ENCODE measurements around the gene POLR1E.
A peak's percentile ranks its signal among the peaks of the same experiment; 100 is the strongest.

POLR1E gene, protein sequence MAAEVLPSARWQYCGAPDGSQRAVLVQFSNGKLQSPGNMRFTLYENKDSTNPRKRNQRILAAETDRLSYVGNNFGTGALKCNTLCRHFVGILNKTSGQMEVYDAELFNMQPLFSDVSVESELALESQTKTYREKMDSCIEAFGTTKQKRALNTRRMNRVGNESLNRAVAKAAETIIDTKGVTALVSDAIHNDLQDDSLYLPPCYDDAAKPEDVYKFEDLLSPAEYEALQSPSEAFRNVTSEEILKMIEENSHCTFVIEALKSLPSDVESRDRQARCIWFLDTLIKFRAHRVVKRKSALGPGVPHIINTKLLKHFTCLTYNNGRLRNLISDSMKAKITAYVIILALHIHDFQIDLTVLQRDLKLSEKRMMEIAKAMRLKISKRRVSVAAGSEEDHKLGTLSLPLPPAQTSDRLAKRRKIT

DNA sequence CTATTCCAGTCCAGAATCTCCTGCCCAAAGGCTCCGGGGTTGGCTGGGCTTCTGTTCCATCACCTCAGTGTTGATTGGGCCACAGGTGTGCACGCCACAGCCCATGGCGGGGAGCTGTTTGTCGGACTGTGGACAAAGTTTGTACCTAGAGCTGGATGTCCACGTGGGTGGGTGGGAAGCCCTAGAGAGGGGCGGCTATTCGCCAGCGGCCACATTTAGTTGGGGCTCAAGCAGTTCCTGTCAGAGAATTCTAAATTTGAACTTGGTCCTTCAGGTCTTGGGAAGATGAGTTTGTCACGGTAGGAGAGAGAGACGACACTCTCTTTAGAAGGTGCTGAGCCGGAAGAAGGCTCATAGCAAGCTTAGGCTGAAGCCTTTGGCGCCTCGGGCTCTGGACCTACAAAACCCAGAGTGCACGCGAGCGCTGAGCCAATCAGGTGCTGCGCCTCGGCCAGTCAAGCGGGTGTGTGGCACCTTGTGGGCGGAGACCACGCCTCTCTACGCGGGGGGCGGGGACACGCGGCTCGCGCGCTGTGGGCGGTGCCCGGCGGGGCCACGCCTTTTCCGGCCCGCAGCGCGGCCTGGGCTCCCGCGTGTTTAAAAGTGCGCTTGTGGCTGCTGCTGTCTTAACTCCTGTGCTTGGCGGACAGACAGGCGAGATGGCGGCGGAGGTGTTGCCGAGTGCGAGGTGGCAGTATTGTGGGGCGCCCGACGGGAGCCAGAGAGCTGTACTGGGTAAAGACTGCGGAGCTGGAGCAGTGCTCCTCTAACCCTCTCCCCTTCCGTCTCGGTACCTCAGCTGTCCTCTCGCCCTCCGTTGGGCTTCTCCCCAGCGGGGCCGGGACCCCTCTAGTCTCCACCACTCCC, at the start of gene POLR1E:
Gene POLR1E, plus strand, starts transcription at position 560 of the 867 bp plus-strand sequence. Its CDS starts 100 bp downstream, at position 660.
- H3K36me3 Mint-ChIP-seq: peaks cover 14% of the 10 kb centered on the region

GRCh38 chr9:37436540-37436939, 49.2 kb upstream of the POLR1E start:
- peaks cover 19% of the 10 kb centered on the region for H3K4me1 Mint-ChIP-seq
- no peaks in the 10 kb centered on the region for H3K9me3 Mint-ChIP-seq
- H3K27me3 Mint-ChIP-seq: no peaks in the 10 kb centered on the region
- peaks cover 55% of the 10 kb centered on the region for H3K36me3 Mint-ChIP-seq
- no peak overlapping the region for H3K27ac Mint-ChIP-seq
- H3K4me3 Mint-ChIP-seq: no peak overlapping the region
- ATAC-seq: no peak

More for the DNA sequence above, at the start of gene POLR1E:
- Mint-ChIP-seq H3K27me3 (peaks cover 9% of the 10 kb centered on the region), H3K4me3 (peak within 1 kb of the TSS; percentile 98), H3K27ac (peak within 1 kb of the TSS; percentile 92), H3K4me1 (peaks cover 48% of the 10 kb centered on the region), H3K9me3 (no peaks in the 10 kb centered on the region)
- ATAC-seq: peak; percentile 99

DNA sequence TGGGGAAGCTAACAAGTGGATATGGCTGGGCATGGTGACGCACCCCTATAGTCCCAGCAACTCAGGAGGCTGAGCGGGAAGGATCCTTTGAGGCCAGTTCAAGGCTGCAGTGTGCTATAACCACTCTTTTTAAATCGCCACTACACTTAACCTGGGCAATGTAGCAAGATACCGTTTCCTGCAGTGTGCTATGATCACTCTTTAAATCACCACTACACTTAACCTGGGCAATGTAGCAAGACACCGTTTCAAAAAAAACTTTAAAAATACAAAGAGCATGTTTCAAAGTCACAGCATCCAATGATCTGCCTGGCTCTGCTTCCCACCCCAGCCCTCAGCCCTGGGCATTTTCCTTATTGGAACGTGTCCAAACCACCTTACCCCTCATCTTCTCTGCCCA, 48.7 kb upstream of the POLR1E start:
- H3K9me3 Mint-ChIP-seq: no peaks in the 10 kb centered on the region
- H3K4me3 Mint-ChIP-seq: no peak overlapping the region
- H3K27me3 Mint-ChIP-seq: no peaks in the 10 kb centered on the region
- ATAC-seq: no peak
- H3K36me3 Mint-ChIP-seq: peaks cover 59% of the 10 kb centered on the region
- H3K27ac Mint-ChIP-seq: no peak overlapping the region
- peaks cover 19% of the 10 kb centered on the region for H3K4me1 Mint-ChIP-seq

DNA sequence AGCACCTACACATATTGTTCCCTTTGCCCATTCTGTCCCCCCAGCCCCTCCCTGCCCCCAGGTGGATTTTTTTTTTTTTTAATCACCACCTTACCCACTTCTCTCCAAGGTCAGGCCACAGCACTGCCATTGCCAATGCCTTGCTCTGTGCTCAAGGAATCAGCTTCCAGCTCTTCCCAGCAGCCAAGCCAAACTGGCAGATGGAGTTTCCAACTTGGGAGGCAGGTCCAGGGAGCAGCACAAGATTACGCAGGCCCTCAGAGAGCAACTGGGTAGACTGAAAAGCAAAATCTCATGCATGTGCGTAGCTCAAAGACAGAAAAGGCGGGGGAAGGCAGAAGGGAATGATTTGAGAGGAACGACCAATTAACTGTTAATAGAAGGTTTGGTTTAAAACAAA, 48.1 kb upstream of the POLR1E start:
- no peak overlapping the region for H3K4me3 Mint-ChIP-seq
- no peak overlapping the region for H3K27ac Mint-ChIP-seq
- ATAC-seq: no peak
- H3K27me3 Mint-ChIP-seq: no peaks in the 10 kb centered on the region
- H3K9me3 Mint-ChIP-seq: no peaks in the 10 kb centered on the region
- H3K36me3 Mint-ChIP-seq: peaks cover 63% of the 10 kb centered on the region
- peaks cover 13% of the 10 kb centered on the region for H3K4me1 Mint-ChIP-seq

DNA sequence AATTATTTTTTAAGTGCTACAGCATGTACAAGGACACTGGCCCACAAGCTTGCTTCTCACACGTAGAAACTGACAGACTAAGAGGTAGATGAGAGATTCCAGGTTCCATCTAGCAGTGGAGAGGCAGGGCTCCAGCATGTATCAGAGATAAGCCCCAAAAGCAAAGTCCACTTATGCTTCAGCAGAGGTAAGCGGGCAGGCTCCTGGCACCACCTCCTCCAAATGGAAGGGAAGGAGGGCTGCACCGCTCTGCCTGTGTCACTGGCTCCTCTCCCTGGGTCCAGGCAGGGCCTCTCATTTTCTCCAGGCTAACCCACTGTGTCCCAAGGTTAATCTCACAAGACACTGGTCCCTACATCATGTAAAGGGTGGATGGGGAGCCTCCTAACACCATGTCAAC, 47.4 kb upstream of the POLR1E start:
- Mint-ChIP-seq H3K9me3 (no peaks in the 10 kb centered on the region), H3K4me1 (peaks cover 7% of the 10 kb centered on the region), H3K27me3 (no peaks in the 10 kb centered on the region), H3K27ac (no peak overlapping the region), H3K36me3 (peaks cover 56% of the 10 kb centered on the region), H3K4me3 (no peak overlapping the region)
- ATAC-seq: no peak

GRCh38 chr9:37441776-37442370, 43.9 kb upstream of the POLR1E start:
- Mint-ChIP-seq H3K4me1 (peaks cover 28% of the 10 kb centered on the region), H3K27me3 (no peaks in the 10 kb centered on the region), H3K36me3 (peaks cover 56% of the 10 kb centered on the region), H3K27ac (no peak overlapping the region), H3K4me3 (no peak overlapping the region), H3K9me3 (no peaks in the 10 kb centered on the region)
- no peak for ATAC-seq

- Mint-ChIP-seq H3K4me1 (peaks cover 31% of the 10 kb centered on the region), H3K4me3 (no peak overlapping the region), H3K9me3 (no peaks in the 10 kb centered on the region), H3K27me3 (no peaks in the 10 kb centered on the region), H3K27ac (no peak overlapping the region), H3K36me3 (peaks cover 52% of the 10 kb centered on the region)
- ATAC-seq: no peak
These were observed 43.2 kb upstream of the POLR1E start for GRCh38 chr9:37442556-37442955.

DNA sequence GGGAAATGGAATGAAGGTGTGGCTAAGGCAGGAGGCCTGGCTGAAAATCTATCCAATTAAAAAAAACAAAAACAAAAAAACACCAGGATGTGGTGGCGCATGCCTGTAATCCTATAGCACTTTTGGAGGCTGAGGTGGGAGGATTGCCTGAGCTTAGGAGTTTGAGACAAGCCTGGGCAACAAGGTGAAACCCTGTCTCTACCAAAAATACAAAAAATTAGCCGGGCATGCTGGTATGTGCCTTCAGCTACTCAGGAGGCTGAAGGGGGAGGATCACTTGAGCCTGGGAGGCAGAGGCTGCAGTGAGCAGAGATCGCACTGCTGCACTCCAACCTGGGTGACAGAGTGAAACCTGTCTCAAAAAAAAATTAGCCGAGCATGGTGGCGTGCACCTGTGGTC, 42.2 kb upstream of the POLR1E start:
- Mint-ChIP-seq H3K36me3 (peaks cover 49% of the 10 kb centered on the region), H3K27ac (no peak overlapping the region), H3K9me3 (no peaks in the 10 kb centered on the region), H3K4me1 (peaks cover 31% of the 10 kb centered on the region), H3K27me3 (no peaks in the 10 kb centered on the region), H3K4me3 (no peak overlapping the region)
- no peak for ATAC-seq

GRCh38 chr9:37444890-37445289, 40.9 kb upstream of the POLR1E start:
- Mint-ChIP-seq H3K27me3 (no peaks in the 10 kb centered on the region), H3K9me3 (no peaks in the 10 kb centered on the region), H3K36me3 (peaks cover 45% of the 10 kb centered on the region), H3K4me1 (peaks cover 31% of the 10 kb centered on the region), H3K4me3 (no peak overlapping the region), H3K27ac (peak overlapping the region; percentile 44)
- no peak for ATAC-seq

DNA sequence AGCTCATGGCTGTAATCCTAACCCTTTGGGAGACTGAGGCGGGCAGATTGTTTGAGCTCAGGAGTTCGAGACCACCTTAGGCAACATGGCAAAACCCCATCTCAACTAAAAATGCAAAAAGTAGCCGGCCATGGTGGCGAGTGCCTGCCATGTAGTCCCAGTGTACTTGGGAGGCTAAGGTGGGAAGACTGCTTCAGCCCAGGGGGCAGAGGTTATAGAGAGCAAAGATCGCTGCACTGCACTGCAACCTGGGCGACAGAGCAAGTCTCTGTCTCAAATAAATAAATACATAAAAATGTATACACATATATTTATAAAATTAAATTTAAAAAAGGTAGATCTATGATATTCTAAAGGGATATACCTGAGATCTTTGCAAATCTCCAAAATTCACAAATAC, 39.9 kb upstream of the POLR1E start:
- ATAC-seq: no peak
- Mint-ChIP-seq H3K4me3 (no peak overlapping the region), H3K27me3 (no peaks in the 10 kb centered on the region), H3K36me3 (peaks cover 46% of the 10 kb centered on the region), H3K9me3 (no peaks in the 10 kb centered on the region), H3K4me1 (peaks cover 33% of the 10 kb centered on the region), H3K27ac (no peak overlapping the region)

DNA sequence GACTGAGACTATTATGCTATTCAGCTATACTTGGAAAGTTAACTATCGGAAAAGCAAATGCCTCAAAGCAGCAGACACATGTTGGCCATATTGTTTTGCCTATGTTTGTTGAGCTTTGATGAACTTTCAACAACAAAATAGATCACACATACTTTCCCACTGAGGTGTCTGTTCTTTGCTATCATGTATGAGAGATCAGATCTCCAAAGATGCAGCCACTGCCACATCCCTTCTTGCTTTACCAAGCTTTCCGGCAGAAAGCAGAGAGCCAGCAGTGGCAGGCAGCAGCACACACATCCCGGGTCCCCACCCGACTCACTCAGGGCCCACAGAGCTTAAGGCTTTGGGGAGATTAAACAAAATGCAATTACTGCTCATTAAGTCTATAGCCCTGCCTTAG, 39.3 kb upstream of the POLR1E start:
- peaks cover 36% of the 10 kb centered on the region for H3K4me1 Mint-ChIP-seq
- H3K27ac Mint-ChIP-seq: peak overlapping the region; percentile 25
- H3K4me3 Mint-ChIP-seq: no peak overlapping the region
- ATAC-seq: no peak
- no peaks in the 10 kb centered on the region for H3K27me3 Mint-ChIP-seq
- peaks cover 50% of the 10 kb centered on the region for H3K36me3 Mint-ChIP-seq
- no peaks in the 10 kb centered on the region for H3K9me3 Mint-ChIP-seq

GRCh38 chr9:37447111-37447510, 38.6 kb upstream of the POLR1E start:
- no peaks in the 10 kb centered on the region for H3K27me3 Mint-ChIP-seq

GRCh38 chr9:37449862-37450632, 35.7 kb upstream of the POLR1E start:
- ATAC-seq: no peak
- Mint-ChIP-seq H3K27me3 (no peaks in the 10 kb centered on the region), H3K9me3 (no peaks in the 10 kb centered on the region), H3K36me3 (peaks cover 41% of the 10 kb centered on the region), H3K4me1 (peaks cover 60% of the 10 kb centered on the region), H3K4me3 (no peak overlapping the region), H3K27ac (no peak overlapping the region)

More at GRCh38 chr9:37447111-37447510, 38.6 kb upstream of the POLR1E start:
- peaks cover 38% of the 10 kb centered on the region for H3K4me1 Mint-ChIP-seq
- H3K9me3 Mint-ChIP-seq: no peaks in the 10 kb centered on the region
- peaks cover 47% of the 10 kb centered on the region for H3K36me3 Mint-ChIP-seq
- H3K4me3 Mint-ChIP-seq: no peak overlapping the region
- ATAC-seq: no peak
- peak overlapping the region; percentile 25 for H3K27ac Mint-ChIP-seq

DNA sequence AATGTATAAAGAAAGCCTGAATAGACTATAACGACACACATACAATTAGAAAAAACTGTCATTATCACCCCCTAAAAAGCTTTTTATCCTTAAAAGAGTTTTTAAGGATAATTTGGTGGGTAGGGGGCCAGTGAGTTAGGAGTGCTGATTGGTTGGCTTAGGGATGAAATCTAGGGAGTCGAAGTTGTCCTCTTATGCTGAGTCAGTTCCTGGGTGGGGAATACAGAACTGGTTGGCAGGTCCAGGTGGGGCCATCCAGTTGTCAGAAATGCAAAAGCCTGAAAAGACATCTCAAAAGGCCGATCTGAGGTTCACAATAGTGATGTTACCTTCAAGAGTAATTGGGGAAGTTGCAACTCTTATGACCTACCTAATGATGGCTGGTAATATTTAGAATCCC, 34.1 kb upstream of the POLR1E start:
- Mint-ChIP-seq H3K27ac (no peak overlapping the region), H3K27me3 (no peaks in the 10 kb centered on the region), H3K4me3 (no peak overlapping the region), H3K4me1 (peaks cover 63% of the 10 kb centered on the region), H3K36me3 (peaks cover 40% of the 10 kb centered on the region), H3K9me3 (no peaks in the 10 kb centered on the region)
- no peak for ATAC-seq

DNA sequence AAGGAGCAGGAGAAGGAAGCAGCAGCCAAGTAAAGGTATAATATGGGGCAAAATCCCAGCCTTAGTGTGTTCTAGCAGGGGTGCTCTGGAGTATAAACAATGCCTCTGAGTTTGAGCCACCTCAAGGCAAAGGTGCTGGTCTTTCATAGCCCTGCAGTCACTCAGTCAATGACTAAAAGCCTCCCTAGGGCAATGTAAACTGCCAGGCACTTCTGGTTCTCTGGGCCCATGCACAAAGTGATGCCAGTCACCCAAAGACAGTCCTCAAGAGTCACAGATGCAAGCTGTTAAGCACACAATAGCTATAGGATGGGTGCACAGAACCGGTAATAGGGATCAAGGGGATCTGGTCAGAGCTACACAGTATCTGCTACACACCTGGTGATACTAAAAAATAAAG, 33.1 kb upstream of the POLR1E start:
- Mint-ChIP-seq H3K36me3 (peaks cover 39% of the 10 kb centered on the region), H3K9me3 (no peaks in the 10 kb centered on the region), H3K4me3 (no peak overlapping the region), H3K27me3 (no peaks in the 10 kb centered on the region), H3K27ac (no peak overlapping the region), H3K4me1 (peaks cover 67% of the 10 kb centered on the region)
- no peak for ATAC-seq
